ENCODE data around the gene CRMP1. TPM values are rescaled to one million over a fixed set of nuclear protein-coding genes. Genes with fewer than 3 reads are reported as not detected.

The CRMP1 gene
- total and polyA plus RNA-seq, 2 of the 4 experiments (the other 2 are of a cell fraction) = 4.1 to 7.4 TPM

DNA sequence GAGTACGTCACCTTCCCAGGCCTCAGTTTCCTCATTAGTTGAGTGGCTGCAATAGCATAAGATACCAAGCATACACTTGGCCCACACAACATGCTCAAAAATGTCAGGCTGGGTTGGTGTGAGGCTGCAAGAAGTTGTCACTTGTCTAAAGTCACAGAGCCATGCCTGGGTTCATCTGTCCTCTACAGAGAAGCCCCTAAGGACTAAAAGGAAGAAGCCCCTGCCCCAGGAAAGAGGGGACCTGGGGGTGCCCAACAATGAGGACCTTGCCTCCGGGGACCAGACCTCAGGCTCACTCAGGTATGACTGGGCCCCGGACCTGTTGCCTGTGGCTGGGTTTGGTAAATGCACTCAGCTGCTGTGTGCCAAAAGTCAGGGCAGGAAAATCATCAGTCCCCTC lies 82.7 kb downstream of the CRMP1 start:
- H3K36me3 ChIP-seq (ENCODE audit: control insufficient read depth, insufficient read depth, low read length) = peaks cover 76% of the 10 kb centered on the region
- no peak overlapping the region for H2AFZ ChIP-seq (replicated peaks; ENCODE audit: low read length, poor library complexity)
- no peak overlapping the region for H3K4me2 ChIP-seq (ENCODE audit: low read depth, low read length)
- no peak for DNase-seq
- H3K4ac ChIP-seq (ENCODE audit: low read depth, low read length) = no peak overlapping the region
- no peak for ATAC-seq (ENCODE audit: low read depth)
- in situ Hi-C loops (cut with MboI; ENCODE audit: low sequenced_read_pairs) (no loop called here), intact Hi-C loops (cut with micrococcal nuclease) (loop anchor here (5.0 kb wide), 2 partner anchors 408 to 758 kb away; partner anchors contain the start of gene STK32B), dilution Hi-C loops (cut with HindIII; ENCODE audit: low sequenced_read_pairs, unreplicated experiment) (no loop called here)
- no peak overlapping the region for H3K9ac ChIP-seq (ENCODE audit: low read depth, low read length)
- H3K27me3 ChIP-seq (ENCODE audit: control insufficient read depth, insufficient read depth, low read length) = no peaks in the 10 kb centered on the region
- H3K9me3 ChIP-seq (ENCODE audit: control insufficient read depth, insufficient read depth, low read length) = no peaks in the 10 kb centered on the region
- H2AK5ac ChIP-seq (ENCODE audit: low read depth, low read length) = no peak overlapping the region
- CTCF ChIA-PET = interaction anchor here (0.7 kb wide), 1 partner anchor 162 kb away, joined by 3 read pairs; no protein-coding TSS in a partner anchor
- no peak overlapping the region for H4K5ac ChIP-seq (ENCODE audit: low read depth, low read length)
- no peak overlapping the region for H3K18ac ChIP-seq (ENCODE audit: low read depth, low read length)
- H3K4me3 ChIP-seq (ENCODE audit: insufficient read depth, low read depth, low read length) = no peak overlapping the region
- H4K8ac ChIP-seq (ENCODE audit: low read depth in 2 of 2, low read length in 2 of 2) = no peak overlapping the region
- no peak overlapping the region for H3K23ac ChIP-seq (ENCODE audit: low read depth, low read length)
- no peak overlapping the region for H2BK120ac ChIP-seq (ENCODE audit: low read depth, low read length)
- no peak overlapping the region for H2BK15ac ChIP-seq (ENCODE audit: low read depth, low read length)
- no peak overlapping the region for H2BK5ac ChIP-seq (ENCODE audit: low read depth, low read length, poor library complexity, severe bottlenecking)
- no peak overlapping the region for H4K91ac ChIP-seq (ENCODE audit: insufficient read depth, low read depth, low read length)
- no peak overlapping the region for H2AK9ac ChIP-seq (replicated peaks; ENCODE audit: low read depth, low read length, poor library complexity)
- peaks cover 5% of the 10 kb centered on the region; the same call in 1 of the 2 replicates for H3K9me1 ChIP-seq (ENCODE audit: insufficient read depth, low read length)
- peaks cover 17% of the 10 kb centered on the region for H4K20me1 ChIP-seq (ENCODE audit: insufficient read depth, low read length)
- POLR2A ChIA-PET (ENCODE audit: unreplicated experiment) = no interaction called here
- H3K79me1 ChIP-seq (ENCODE audit: low read depth in 1 of 2, low read length in 2 of 2) = peaks cover 0 to 16% of the 10 kb centered on the region in 2 experiments; a peak in 1 of 4 replicates
- H2BK20ac ChIP-seq (ENCODE audit: low read depth, low read length) = no peak overlapping the region
- BruUV-seq (replicated peaks) = no TSS peak
- no peak overlapping the region for H3K27ac ChIP-seq (ENCODE audit: insufficient read depth, low read length)
- H3K56ac ChIP-seq (ENCODE audit: extremely low read depth, insufficient read depth, low read length) = no peak overlapping the region
- no CpG with 5 or more reads among the region's 3 CpGs for WGBS, 2 experiments (ENCODE audit: extremely low coverage in 2 of 2, insufficient read length in 1 of 2)
- no peak for TF ChIP-seq CHD1 (IDR thresholded peaks at IDR 0.05; ENCODE audit: low read depth, low read length)
- no peak for TF ChIP-seq FOS (IDR thresholded peaks at IDR 0.05; ENCODE audit: low read depth, low read length)
- TF ChIP-seq, protein P1, sequence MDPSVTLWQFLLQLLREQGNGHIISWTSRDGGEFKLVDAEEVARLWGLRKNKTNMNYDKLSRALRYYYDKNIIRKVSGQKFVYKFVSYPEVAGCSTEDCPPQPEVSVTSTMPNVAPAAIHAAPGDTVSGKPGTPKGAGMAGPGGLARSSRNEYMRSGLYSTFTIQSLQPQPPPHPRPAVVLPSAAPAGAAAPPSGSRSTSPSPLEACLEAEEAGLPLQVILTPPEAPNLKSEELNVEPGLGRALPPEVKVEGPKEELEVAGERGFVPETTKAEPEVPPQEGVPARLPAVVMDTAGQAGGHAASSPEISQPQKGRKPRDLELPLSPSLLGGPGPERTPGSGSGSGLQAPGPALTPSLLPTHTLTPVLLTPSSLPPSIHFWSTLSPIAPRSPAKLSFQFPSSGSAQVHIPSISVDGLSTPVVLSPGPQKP (IDR thresholded peaks at IDR 0.05; ENCODE audit: borderline replicate concordance, low read depth, low read length) = no peak
- TF ChIP-seq, protein P2, sequence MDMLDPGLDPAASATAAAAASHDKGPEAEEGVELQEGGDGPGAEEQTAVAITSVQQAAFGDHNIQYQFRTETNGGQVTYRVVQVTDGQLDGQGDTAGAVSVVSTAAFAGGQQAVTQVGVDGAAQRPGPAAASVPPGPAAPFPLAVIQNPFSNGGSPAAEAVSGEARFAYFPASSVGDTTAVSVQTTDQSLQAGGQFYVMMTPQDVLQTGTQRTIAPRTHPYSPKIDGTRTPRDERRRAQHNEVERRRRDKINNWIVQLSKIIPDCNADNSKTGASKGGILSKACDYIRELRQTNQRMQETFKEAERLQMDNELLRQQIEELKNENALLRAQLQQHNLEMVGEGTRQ (IDR thresholded peaks at IDR 0.05; ENCODE audit: low read depth, low read length) = no peak
- TF ChIP-seq, protein P3, sequence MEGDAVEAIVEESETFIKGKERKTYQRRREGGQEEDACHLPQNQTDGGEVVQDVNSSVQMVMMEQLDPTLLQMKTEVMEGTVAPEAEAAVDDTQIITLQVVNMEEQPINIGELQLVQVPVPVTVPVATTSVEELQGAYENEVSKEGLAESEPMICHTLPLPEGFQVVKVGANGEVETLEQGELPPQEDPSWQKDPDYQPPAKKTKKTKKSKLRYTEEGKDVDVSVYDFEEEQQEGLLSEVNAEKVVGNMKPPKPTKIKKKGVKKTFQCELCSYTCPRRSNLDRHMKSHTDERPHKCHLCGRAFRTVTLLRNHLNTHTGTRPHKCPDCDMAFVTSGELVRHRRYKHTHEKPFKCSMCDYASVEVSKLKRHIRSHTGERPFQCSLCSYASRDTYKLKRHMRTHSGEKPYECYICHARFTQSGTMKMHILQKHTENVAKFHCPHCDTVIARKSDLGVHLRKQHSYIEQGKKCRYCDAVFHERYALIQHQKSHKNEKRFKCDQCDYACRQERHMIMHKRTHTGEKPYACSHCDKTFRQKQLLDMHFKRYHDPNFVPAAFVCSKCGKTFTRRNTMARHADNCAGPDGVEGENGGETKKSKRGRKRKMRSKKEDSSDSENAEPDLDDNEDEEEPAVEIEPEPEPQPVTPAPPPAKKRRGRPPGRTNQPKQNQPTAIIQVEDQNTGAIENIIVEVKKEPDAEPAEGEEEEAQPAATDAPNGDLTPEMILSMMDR (conservative IDR thresholded peaks at IDR 0.05; ENCODE audit: low read depth, low read length) = no peak
- TF ChIP-seq MAZ (IDR thresholded peaks at IDR 0.05; ENCODE audit: borderline replicate concordance, low read depth, low read length) = no peak
- TF ChIP-seq POLR2A (IDR thresholded peaks at IDR 0.05; ENCODE audit: low read depth, low read length) = no peak
- TF ChIP-seq NFE2L2 (IDR thresholded peaks at IDR 0.05; ENCODE audit: low read depth, low read length) = no peak
- no peak for TF ChIP-seq RFX5 (IDR thresholded peaks at IDR 0.05; ENCODE audit: low read depth, low read length)
- no peaks in the 10 kb centered on the region for H3K4me1 ChIP-seq (ENCODE audit: control insufficient read depth, insufficient read depth, low read length)
- H3K14ac ChIP-seq (replicated peaks; ENCODE audit: low read depth, low read length) = no peak overlapping the region
